Stimulated activated CD8-positive, alpha-beta memory T cell treated with anti-CD3 and anti-CD28 coated beads, Interleukin-4, amount 100 ng/mL, for 4 hours (primary cell): ENCODE measurements around the gene WDR26.
"Not testable (repeated sequence)": the region's sequence is repeated elsewhere in the genome, so short reads cannot be mapped to it uniquely, and the experiment has no call there.

Experiments used
- DNase-seq, 2 donors: peaks; one replicate each; pipeline ENCODE4 v3.0.0-alpha.2; 2020; ENCODE audit warnings: low read depth in 2 of 2, low spot score in 1 of 2

WDR26 gene

GRCh38 chr1:224433701-224434672 is 610 bp downstream of the WDR26 start:
- peak in 1 of 2 donors; percentile 28 for DNase-seq

- no peak for DNase-seq
Measured at GRCh38 chr1:224433041-224433691, 1.4 kb downstream of the WDR26 start.

- DNase-seq, result no peak
Measured at GRCh38 chr1:224432672-224433040, 1.9 kb downstream of the WDR26 start.

- DNase-seq, result no peak
Measured at GRCh38 chr1:224432146-224432545, 2.5 kb downstream of the WDR26 start.

GRCh38 chr1:224431726-224432125 is 2.9 kb downstream of the WDR26 start:
- DNase-seq, result no peak

GRCh38 chr1:224430511-224431113 is 4.0 kb downstream of the WDR26 start:
- DNase-seq, result peak in 1 of 2 donors; percentile 11

GRCh38 chr1:224429616-224430326 is 4.8 kb downstream of the WDR26 start:
- no peak for DNase-seq

- DNase-seq, result not testable (repeated sequence)
Measured at GRCh38 chr1:224428713-224429112, 5.9 kb downstream of the WDR26 start.

GRCh38 chr1:224427346-224427745 is 7.3 kb downstream of the WDR26 start:
- no peak for DNase-seq

- not testable (repeated sequence) for DNase-seq
Measured at GRCh38 chr1:224426869-224427268, 7.7 kb downstream of the WDR26 start.

GRCh38 chr1:224425279-224425884 is 9.2 kb downstream of the WDR26 start:
- no peak for DNase-seq

- no peak for DNase-seq
Measured at GRCh38 chr1:224420106-224420505, 14.5 kb downstream of the WDR26 start.

GRCh38 chr1:224411766-224412165 is 22.8 kb downstream of the WDR26 start:
- DNase-seq, result no peak

GRCh38 chr1:224408294-224408590 is 26.4 kb downstream of the WDR26 start:
- DNase-seq, result no peak

GRCh38 chr1:224407571-224408293 is 26.9 kb downstream of the WDR26 start:
- DNase-seq, result no peak

GRCh38 chr1:224406216-224406615 is 28.4 kb downstream of the WDR26 start:
- no peak for DNase-seq

GRCh38 chr1:224405604-224405970 is 29.0 kb downstream of the WDR26 start:
- no peak for DNase-seq

- no peak for DNase-seq
Measured at GRCh38 chr1:224404916-224405603, 29.5 kb downstream of the WDR26 start.

GRCh38 chr1:224402472-224403036 is 32.0 kb downstream of the WDR26 start:
- DNase-seq, result no peak

- DNase-seq, result no peak
Measured at GRCh38 chr1:224399887-224400286, 34.7 kb downstream of the WDR26 start.
